Left lobe of liver (tissue), 2 donors: ENCODE data around the gene FIBP. TPM values are rescaled to one million over a fixed set of nuclear protein-coding genes. Genes with fewer than 3 reads are reported as not detected.

Source experiments
- ATAC-seq: fragments of 200-7000 bp; cut with Tn5 transposase; one replicate; pipeline ENCODE4 v1.9.1; 2020; ENCODE audit warnings: mild to moderate bottlenecking, moderate library complexity
- DNase-seq: peaks from one replicate; pipeline ENCODE4 v3.0.0-alpha.2; 2020; ENCODE audit warnings: low spot score
- total RNA-seq: library from RNA; stranded (reverse); gene quantifications from one replicate; pipeline ENCODE4 v1.2.1, GENCODE V29; 2021
- donor health status: DM: no; HTN: no; CAD: no; lungs with moderate emphysema.
- donor health status: DM: no; HTN: yes; CAD: no.

The FIBP gene
- total RNA-seq, 1 donor from 2014 or later: 20.3 TPM

DNA sequence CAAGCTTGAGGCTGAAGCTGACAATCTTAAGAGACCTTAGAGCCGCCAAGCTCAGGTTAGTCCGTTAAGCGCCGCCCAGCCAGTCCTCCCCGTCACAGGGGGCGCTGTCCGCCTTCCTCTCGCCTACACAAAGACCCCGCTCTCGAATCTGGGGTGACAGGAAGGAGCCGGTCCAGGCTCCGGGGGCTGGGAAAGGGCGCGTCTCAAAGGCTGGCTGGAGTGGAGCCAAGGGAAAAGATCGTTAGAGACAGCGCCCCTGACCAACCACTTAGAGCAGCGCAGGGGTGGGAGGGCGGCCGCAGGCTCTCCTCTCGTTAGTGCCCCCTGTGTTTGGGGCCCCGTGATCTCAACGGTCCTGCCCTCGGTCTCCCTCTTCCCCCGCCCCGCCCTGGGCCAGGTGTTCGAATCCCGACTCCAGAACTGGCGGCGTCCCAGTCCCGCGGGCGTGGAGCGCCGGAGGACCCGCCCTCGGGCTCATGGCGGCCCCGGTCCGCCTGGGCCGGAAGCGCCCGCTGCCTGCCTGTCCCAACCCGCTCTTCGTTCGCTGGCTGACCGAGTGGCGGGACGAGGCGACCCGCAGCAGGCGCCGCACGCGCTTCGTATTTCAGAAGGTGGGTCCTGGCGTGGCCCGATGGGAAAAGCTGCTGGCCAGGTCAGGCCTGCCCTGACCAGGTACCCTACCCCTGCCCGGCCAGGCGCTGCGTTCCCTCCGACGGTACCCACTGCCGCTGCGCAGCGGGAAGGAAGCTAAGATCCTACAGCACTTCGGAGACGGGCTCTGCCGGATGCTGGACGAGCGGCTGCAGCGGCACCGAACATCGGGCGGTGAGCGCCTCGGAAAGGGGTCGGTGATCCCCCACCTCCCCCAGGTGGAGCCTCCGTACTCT, 27.8 kb downstream of the FIBP start, which contains the start of gene MUS81:
MUS81 (plus strand) TSS at position 156 of the 887 bp plus-strand sequence; CDS start at position 477, 321 bp downstream.
- peak; percentile 70 for ATAC-seq
- DNase-seq: peak; percentile 97

GRCh38 chr11:65859812-65860277, 28.4 kb downstream of the FIBP start:
- ATAC-seq (no peak), DNase-seq (no peak)

- ATAC-seq: peak; percentile 63
Measured at GRCh38 chr11:65859095-65859811, 29.0 kb downstream of the FIBP start.

DNA sequence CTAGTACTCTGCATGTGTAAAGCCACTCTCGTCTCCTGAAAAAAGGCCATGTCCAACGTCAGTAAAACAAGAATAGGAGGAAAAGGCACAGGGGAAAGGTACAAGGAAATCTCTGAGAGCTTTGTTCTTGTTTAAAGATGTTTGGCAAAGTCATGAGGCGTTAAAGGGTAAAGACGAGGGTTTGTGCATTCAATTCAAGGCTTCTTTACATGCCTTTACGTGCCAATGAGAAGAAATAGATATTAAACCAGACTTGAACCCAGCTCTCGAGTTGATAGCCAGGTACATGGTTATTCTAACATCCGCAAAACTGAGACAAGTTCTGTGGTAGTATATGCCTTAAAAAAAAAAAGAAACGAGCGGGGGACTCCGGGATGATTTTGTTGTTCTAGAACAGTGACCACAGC, 29.6 kb downstream of the FIBP start:
- DNase-seq (no peak), ATAC-seq (no peak)

More at GRCh38 chr11:65859095-65859811, 29.0 kb downstream of the FIBP start:
- peak; percentile 96 for DNase-seq

- DNase-seq (peak; percentile 99), ATAC-seq (peak; percentile 72)
Measured at GRCh38 chr11:65857853-65858680, 30.2 kb downstream of the FIBP start, which contains the start of gene CFL1. Gene CFL1 (minus strand): TSS chr11:65858180. CDS start chr11:65858099, 81 bp downstream.

DNA sequence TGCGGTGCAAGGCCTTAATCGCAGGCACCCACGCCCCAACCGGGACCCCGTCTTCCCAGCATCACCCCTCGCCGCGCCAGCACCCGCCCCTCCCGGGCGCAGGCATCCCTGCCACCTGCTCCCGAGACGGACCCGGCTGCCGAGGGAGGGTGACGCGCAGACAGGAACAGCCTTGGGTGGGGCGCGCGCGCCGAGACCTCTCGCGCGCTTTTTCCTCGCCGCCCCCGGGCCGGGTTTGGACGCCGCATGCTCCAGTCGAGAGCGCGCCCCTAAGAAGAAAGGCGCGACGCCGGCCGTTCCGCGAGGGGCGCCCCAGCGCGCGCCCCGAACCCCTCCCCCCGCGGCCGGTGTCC, 30.8 kb downstream of the FIBP start:
- no peak for ATAC-seq
- no peak for DNase-seq

DNA sequence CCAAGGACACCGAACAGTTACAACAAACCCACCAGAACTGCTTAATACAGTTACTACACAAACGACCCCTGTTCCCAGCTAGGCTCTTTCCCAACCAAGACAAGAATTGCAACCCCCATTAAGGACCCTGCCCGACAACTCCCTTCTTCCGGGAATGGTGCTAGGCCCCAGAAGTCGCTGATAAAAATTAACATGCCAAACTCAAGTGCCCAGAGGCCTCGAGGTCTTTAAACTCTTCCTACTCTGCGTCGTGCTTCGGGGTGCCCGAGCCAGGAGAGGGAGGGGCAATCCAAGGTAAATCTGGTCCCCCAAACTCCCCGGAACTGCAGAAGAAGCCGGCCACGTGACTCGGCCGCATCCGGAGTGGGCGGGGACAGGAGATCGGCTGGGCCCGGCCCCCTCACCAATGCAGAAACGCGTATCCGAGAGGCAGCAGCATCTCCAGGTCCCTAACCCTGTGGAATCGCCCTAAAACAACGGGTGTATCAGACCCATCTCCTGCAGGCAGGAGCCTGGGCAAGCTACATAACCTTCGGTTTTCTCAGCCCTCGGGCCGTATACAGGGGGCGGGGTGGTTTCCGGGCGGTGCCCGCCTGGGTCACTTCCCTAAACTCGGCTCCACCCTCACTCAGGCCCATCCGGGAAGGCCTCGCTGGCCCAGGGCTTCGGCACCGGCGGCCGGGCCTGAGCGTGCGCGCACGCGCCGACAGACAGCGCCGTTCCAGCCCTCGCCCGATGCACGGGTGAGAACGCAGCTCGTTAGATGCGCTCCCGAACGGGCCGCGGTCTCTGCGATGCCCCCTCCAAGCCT, 31.4 kb downstream of the FIBP start:
- peak; percentile 53 for ATAC-seq
- DNase-seq: peak; percentile 84

- no peak for ATAC-seq
- DNase-seq: no peak
Measured at GRCh38 chr11:65855927-65856363, 32.3 kb downstream of the FIBP start.

DNA sequence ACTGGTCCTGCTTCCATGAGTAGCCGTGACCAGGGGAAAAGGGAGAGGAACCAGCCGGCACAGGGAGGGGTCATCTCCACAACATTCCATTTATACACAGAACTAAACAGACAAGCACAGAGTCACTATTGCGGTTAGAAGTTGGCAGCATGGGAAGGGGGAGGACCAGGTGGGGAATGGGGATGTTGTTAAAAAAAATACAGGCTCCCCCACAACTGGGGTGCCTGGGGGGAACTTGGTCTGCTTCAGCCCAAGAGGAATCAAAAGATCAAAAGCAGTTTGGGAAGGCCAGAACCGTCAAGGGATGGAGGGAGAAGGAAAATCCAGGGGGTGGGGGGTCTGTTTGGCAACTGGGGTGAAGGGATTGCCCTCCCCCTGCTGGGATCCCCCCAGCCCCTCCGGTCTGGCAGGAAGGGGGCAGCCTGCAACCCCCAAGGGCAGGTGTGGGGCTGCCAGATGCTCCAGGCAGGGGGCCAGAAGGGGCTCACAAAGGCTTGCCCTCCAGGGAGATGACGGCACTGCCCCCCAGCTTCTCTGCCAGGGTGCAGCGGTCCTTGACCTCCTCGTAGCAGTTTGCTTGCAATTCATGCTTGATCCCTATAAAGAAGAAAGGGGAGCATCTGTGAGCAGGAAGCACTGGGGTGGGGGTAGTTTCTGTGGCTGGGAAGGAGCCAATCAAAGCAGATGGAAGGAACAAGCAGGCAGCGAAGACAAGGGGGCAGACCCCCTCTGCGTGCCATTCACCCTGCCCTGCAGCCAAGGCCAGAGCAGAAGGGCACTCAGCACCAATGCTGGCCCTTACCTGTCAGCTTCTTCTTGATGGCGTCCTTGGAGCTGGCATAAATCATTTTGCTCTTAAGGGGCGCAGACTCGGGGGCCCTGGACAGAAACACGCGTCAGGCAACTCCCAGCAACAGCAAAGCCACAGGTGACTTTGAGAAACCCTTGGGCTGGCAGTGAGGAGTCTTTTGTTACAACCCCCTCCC, 33.1 kb downstream of the FIBP start:
- no peak for DNase-seq
- no peak for ATAC-seq

- ATAC-seq: no peak
Measured at GRCh38 chr11:65854161-65854592, 34.1 kb downstream of the FIBP start.

DNA sequence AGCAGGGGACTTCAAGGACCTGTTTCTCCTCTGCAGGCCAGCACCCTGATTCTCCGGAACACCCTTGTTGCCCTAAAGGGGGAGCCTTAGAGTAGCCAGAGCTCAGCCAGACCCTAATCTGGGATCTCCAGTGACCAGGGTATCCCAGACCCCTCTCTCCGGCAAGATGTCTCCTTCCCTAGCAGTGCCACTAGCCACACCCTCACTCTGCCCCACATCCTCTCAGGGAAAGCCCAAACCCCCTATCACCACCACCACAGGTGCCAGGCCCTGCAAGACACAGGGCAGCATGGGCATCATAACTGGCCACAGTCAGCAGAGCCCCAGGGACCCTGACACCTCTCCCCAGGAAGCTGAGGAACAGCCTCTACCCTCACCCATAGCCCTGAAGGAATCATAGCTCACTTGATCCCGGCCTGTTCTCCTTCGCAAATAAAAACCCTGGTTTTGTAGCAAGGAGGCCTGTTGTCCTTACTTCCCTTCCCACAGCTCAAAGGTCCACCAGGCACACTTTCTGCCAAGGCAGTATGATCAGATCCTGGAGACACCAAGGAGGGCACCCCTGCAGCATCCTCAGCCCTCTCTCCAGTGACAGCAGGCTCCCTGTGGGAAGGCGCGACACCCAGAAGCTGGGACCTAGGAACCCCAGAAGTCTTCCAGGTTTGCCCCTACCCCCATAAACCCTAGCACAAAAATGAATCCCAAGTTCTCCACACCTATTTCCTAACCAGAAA, 34.9 kb downstream of the FIBP start:
- no peak for DNase-seq
- ATAC-seq: no peak

More at GRCh38 chr11:65854161-65854592, 34.1 kb downstream of the FIBP start:
- no peak for DNase-seq

GRCh38 chr11:65852508-65853245, 35.6 kb downstream of the FIBP start:
- DNase-seq: no peak
- ATAC-seq: no peak

DNA sequence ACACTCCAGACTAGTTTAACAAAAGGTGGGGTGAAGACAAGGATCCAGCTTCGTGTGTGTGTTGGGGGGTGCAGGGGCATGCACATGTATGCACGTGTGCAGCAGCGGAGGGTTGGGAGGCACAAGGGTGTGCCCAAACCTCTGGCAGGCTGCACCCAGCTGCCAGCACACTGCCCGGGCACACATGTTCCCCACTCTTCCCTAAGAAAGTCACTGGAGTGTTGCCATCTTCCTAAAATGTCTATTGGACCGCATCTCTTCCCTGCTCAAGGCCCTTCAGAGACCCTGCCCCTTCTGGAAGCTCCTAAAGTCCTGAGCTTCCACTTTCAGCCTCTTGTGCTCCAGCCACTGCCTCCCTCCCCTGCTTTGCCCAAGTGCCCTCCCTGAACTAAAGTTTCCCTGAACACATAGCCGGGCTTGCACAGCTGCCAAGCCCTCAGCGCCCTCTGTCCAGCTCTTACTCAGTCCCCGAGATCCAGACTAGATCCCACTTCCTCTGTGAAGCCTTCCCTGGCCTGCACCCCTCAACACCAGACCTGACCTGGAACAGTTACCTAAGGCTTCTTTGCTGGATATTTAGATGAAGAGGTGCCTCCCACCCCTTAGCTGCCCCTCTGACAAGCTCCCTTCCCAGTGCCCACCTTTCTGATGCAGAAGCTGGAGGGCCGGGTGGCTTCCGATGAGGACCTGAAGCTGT, 36.3 kb downstream of the FIBP start:
- DNase-seq (no peak), ATAC-seq (peak; percentile 14)

DNA sequence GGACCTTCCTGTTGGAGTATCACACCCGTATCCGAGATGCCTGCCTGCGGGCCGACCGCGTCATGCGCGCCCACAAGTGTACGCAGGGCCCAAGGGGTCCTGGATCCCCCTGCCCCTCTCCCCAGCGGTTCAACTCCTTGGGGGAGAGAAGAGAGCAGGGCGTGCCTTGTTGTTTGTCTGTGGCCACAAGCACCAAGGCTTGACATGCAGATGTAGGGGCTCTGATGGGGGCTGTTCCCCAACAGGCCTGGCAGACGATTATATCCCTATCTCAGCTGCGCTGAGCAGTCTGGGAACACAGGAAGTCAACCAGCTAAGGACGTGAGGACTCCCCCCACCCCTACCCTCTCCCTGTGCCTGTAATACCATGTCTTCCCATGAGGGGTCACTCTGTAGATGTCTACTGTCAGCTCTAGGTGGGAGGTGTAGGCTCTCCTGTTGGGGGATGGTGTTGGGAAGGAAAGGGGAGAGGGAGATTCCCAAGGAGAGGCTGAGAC, 37.1 kb downstream of the FIBP start:
- peak; percentile 21 for ATAC-seq
- DNase-seq: no peak

GRCh38 chr11:65850217-65851082, 37.8 kb downstream of the FIBP start:
- no peak for DNase-seq
- ATAC-seq: peak; percentile 18
